B cell (primary cell): ENCODE data around the gene ZC3H18. TPM values are rescaled to one million over a fixed set of nuclear protein-coding genes. Genes with fewer than 3 reads are reported as not detected.

Experiments
- ATAC-seq: fragments of 200-7000 bp; cut with Tn5 transposase; one replicate; pipeline ENCODE4 v1.10.0; 2021; ENCODE audit warnings: low read depth, mild to moderate bottlenecking, moderate number of reproducible peaks, moderate library complexity
- CTCF ChIA-PET: fragments of 350-600 bp; sonication (Branson Sonifier 250); formaldehyde crosslinking; loops from one replicate; lab custom pipeline; 2021; ENCODE audit warnings: antibody characterized with exemption, inconsistent platforms; lab: Charles Lee
- POLR2A ChIA-PET: fragments of 350-600 bp; sonication (Branson Sonifier 250); formaldehyde crosslinking; loops from one replicate; lab custom pipeline; 2021; ENCODE audit warnings: antibody characterized with exemption; lab: Charles Lee
- DNase-seq: peaks from one replicate; pipeline ENCODE4 v3.0.0; 2013
- H2AFZ ChIP-seq: 2 replicates; pipeline ENCODE4 v1.6.1; 2012; ENCODE audit warnings: mild to moderate bottlenecking, low read depth, low read length; ENCODE audit not compliant: insufficient read depth, poor library complexity, severe bottlenecking
- H3K27ac ChIP-seq, 2 donors: 1 replicate in 1 of 2; 2 replicates in 1 of 2; pipeline ENCODE4 v1.5.1; 2012 to 2013; ENCODE audit warnings: low read length in 2 of 2, mild to moderate bottlenecking in 2 of 2, moderate library complexity in 1 of 2
- H3K27me3 ChIP-seq, 4 experiments: fragments of 200-600 bp in 1 of 4; sonication (generic) in 1 of 4; replicated peaks in 1 of 4; 1 replicate in 2 of 4; 2 replicates in 2 of 4; pipeline versions ENCODE4 v1.6.1 to v1.7.0; 2013 to 2016; ENCODE audit warnings: low read length in 3 of 4, mild to moderate bottlenecking in 2 of 4, mixed read lengths in 1 of 4, moderate library complexity in 1 of 4; ENCODE audit not compliant: insufficient read depth in 4 of 4, control insufficient read depth in 3 of 4; ENCODE audit errors: control extremely low read depth in 1 of 4
- H3K36me3 ChIP-seq, 2 experiments: replicated peaks in 1 of 2; 1 replicate in 1 of 2; 2 replicates in 1 of 2; pipeline versions ENCODE4 v1.6.1 to v1.7.1; 2013; ENCODE audit warnings: low read length in 1 of 2; ENCODE audit not compliant: insufficient read depth in 2 of 2, control insufficient read depth in 1 of 2; ENCODE audit errors: control extremely low read depth in 1 of 2, extremely low read depth in 1 of 2
- H3K4me1 ChIP-seq, 2 donors: fragments of 200-600 bp in 1 of 2; sonication (generic) in 1 of 2; 1 replicate in 1 of 2; 2 replicates in 1 of 2; pipeline versions ENCODE4 v1.5.1 to v1.6.1; 2013 to 2017; ENCODE audit warnings: low read length in 2 of 2; ENCODE audit not compliant: control insufficient read depth in 2 of 2, insufficient read depth in 2 of 2
- H3K4me2 ChIP-seq: replicated peaks from 2 replicates; pipeline ENCODE3; 2012; ENCODE audit warnings: mild to moderate bottlenecking, low read depth, low read length; ENCODE audit not compliant: poor library complexity, severe bottlenecking
- H3K4me3 ChIP-seq, 5 experiments: fragments of 200-600 bp in 1 of 5; sonication (generic) in 1 of 5; 1 replicate in 3 of 5; 2 replicates in 2 of 5; pipeline versions ENCODE4 v1.5.1 to v1.7.0; 2011 to 2016; ENCODE audit warnings: low read length in 4 of 5, mild to moderate bottlenecking in 4 of 5, low read depth in 2 of 5, control low read depth in 1 of 5, moderate library complexity in 1 of 5; ENCODE audit not compliant: insufficient read depth in 1 of 5; ENCODE audit errors: control extremely low read depth in 1 of 5, extremely low read depth in 1 of 5
- H3K79me2 ChIP-seq: fragments of 200-600 bp; sonication (generic); one replicate; pipeline ENCODE4 v1.6.0; 2016; ENCODE audit warnings: low read length; ENCODE audit not compliant: control insufficient read depth, insufficient read depth
- H3K9ac ChIP-seq: fragments of 200-600 bp; sonication (generic); 2 replicates; pipeline ENCODE4 v1.6.1; 2017; ENCODE audit warnings: mild to moderate bottlenecking, low read length, moderate library complexity
- H3K9me3 ChIP-seq, 3 donors: one replicate each; pipeline versions ENCODE4 v1.6.1 to v1.7.1; 2013; ENCODE audit warnings: low read length in 2 of 3; ENCODE audit not compliant: control insufficient read depth in 2 of 3, insufficient read depth in 1 of 3; ENCODE audit errors: control extremely low read depth in 1 of 3
- H4K20me1 ChIP-seq: 2 replicates; pipeline ENCODE4 v1.6.0; 2012; ENCODE audit warnings: mild to moderate bottlenecking, low read length; ENCODE audit not compliant: insufficient read depth, control insufficient read depth, poor library complexity, severe bottlenecking
- H3K27ac Mint-ChIP-seq: one replicate; pipeline ENCODE4 v1.8.0; 2021; ENCODE audit warnings: mixed read lengths
- H3K27me3 Mint-ChIP-seq: one replicate; pipeline ENCODE4 v1.8.0; 2021; ENCODE audit warnings: mixed read lengths
- H3K4me1 Mint-ChIP-seq: one replicate; pipeline ENCODE4 v1.8.0; 2021; ENCODE audit warnings: mixed read lengths
- H3K4me3 Mint-ChIP-seq: one replicate; pipeline ENCODE4 v1.8.0; 2021; ENCODE audit warnings: mixed read lengths
- H3K9me3 Mint-ChIP-seq: one replicate; pipeline ENCODE4 v1.8.0; 2022; ENCODE audit warnings: mixed read lengths; ENCODE audit not compliant: insufficient read depth
- EZH2 ChIP-seq: IDR thresholded peaks from 2 replicates; pipeline ENCODE4 v1.6.1; 2012; ENCODE audit warnings: borderline replicate concordance, low read depth, mild to moderate bottlenecking, moderate library complexity, low read length; ENCODE audit not compliant: insufficient read depth, poor library complexity, severe bottlenecking
- WGBS: methylation state at CpG from one replicate; pipeline ENCODE4 v1.1.5; 2013; ENCODE audit warnings: missing lambda C conversion rate; ENCODE audit not compliant: insufficient coverage; 5-methylcytosine and 5-hydroxymethylcytosine counted together
- intact Hi-C: fragments of 100-400 bp; cut with micrococcal nuclease; formaldehyde crosslinking; loops from one replicate; pipeline ENCODE4 v1.10.0; 2022
- polyA plus RNA-seq: library from polyadenylated mRNA; depleted of rRNA; stranded (reverse); fragments of >200 nt; gene quantifications from 2 replicates; pipeline ENCODE4 v1.2.3, GENCODE V29; 2012
- total RNA-seq, 2 donors: library from RNA; stranded (reverse); fragments of 120-200 nt in 1 of 2; gene quantifications; 1 replicate in 1 of 2; 2 replicates in 1 of 2; pipeline versions ENCODE4 v1.2.3 to v1.2.4, GENCODE V29; 2013 to 2022
- TF ChIP-seq, protein P1 (sequence below): fragments of 200-600 bp; IDR thresholded peaks from one replicate; pipeline ENCODE4 v1.8.0; 2022; ENCODE audit warnings: antibody characterized with exemption, mild to moderate bottlenecking

The ZC3H18 gene
- total and polyA plus RNA-seq, 2 donors (not counting 1 experiment from before 2014, with no cell fraction given) = 40.4 to 74.2 TPM

DNA sequence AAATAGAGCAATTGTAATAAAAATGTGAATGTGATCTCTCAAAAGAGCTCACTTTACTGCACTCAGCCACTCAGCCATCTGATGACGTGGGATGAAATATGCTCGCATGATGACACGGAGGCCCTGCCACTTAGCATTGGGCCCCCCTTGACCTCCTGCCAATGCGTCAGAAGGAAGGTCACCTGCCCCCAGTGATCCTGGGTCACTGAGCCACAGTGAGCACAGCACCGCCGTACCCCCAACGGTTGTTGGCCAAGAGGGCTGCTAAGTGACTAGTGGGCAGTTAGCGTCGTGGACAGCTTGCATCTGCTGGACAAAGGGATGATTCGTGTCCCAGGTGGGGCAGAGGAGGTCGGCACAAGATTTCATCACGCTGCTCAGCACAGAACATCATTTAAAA, 22.9 kb downstream of the ZC3H18 start:
- DNase-seq (no peak), ATAC-seq (no peak)
- H3K27me3 Mint-ChIP-seq = no peaks in the 10 kb centered on the region
- Histone ChIP-seq H3K4me2 (no peak overlapping the region), H3K4me1 (peaks cover 2 to 9% of the 10 kb centered on the region in 2 donors), H3K9me3 (no peaks in the 10 kb centered on the region), H4K20me1 (peaks cover 70% of the 10 kb centered on the region), H3K36me3 (peaks cover 13 to 36% of the 10 kb centered on the region in 2 experiments), H3K79me2 (peaks cover 77% of the 10 kb centered on the region), H3K27me3 (no peaks in the 10 kb centered on the region), H2AFZ (no peak overlapping the region), H3K4me3 (no peak overlapping the region), H3K27ac (no peak overlapping the region), H3K9ac (no peak overlapping the region)
- no peaks in the 10 kb centered on the region for H3K9me3 Mint-ChIP-seq
- ChIA-PET CTCF (interaction anchor here (1.2 to 1.7 kb wide), 2 partner anchors 40 to 523 kb away, joined by 3 to 6 read pairs; no protein-coding TSS in a partner anchor), POLR2A (interaction anchor here (0.7 kb wide), 1 partner anchor 33 kb away, joined by 3 read pairs; no protein-coding TSS in a partner anchor)
- no peak overlapping the region for H3K27ac Mint-ChIP-seq
- H3K4me3 Mint-ChIP-seq = no peak overlapping the region
- peaks cover 13% of the 10 kb centered on the region for H3K4me1 Mint-ChIP-seq
- WGBS = 98% methylated on average over 10 of the region's 12 CpGs
- TF ChIP-seq, protein P1, sequence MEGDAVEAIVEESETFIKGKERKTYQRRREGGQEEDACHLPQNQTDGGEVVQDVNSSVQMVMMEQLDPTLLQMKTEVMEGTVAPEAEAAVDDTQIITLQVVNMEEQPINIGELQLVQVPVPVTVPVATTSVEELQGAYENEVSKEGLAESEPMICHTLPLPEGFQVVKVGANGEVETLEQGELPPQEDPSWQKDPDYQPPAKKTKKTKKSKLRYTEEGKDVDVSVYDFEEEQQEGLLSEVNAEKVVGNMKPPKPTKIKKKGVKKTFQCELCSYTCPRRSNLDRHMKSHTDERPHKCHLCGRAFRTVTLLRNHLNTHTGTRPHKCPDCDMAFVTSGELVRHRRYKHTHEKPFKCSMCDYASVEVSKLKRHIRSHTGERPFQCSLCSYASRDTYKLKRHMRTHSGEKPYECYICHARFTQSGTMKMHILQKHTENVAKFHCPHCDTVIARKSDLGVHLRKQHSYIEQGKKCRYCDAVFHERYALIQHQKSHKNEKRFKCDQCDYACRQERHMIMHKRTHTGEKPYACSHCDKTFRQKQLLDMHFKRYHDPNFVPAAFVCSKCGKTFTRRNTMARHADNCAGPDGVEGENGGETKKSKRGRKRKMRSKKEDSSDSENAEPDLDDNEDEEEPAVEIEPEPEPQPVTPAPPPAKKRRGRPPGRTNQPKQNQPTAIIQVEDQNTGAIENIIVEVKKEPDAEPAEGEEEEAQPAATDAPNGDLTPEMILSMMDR = no peak
- no peak for TF ChIP-seq EZH2
- intact Hi-C loops = no loop called here

DNA sequence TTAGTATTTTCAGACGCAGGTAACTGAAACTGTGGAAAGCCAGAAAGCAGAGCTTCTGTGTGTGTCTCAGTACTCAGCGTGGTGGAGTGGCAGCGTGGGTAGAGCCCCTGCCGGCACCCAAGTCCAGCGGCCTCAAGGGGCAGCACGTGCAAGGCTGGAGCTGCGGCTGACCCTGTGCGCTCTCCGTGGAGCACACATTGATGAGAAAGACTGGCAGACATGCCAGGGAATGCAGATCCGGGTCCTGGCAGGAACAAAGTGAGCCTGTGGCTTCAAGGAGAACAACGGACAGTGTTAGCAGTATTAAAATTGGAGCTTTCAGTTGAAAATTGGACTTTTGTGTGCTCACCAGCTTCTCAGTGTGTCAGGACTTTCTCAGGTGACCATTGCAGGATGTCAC, 23.3 kb downstream of the ZC3H18 start:
- TF ChIP-seq, protein P1 = no peak
- no peak for TF ChIP-seq EZH2

More for the DNA sequence above, 23.3 kb downstream of the ZC3H18 start:
- POLR2A ChIA-PET = no interaction called here
- intact Hi-C loops = no loop called here
- Mint-ChIP-seq H3K9me3 (no peaks in the 10 kb centered on the region), H3K27me3 (no peaks in the 10 kb centered on the region), H3K4me3 (no peak overlapping the region), H3K27ac (no peak overlapping the region), H3K4me1 (peaks cover 13% of the 10 kb centered on the region)
- Histone ChIP-seq H3K9ac (no peak overlapping the region), H3K27me3 (no peaks in the 10 kb centered on the region), H3K4me2 (no peak overlapping the region), H3K27ac (no peak overlapping the region), H3K9me3 (no peaks in the 10 kb centered on the region), H3K4me1 (peaks cover 2 to 9% of the 10 kb centered on the region in 2 donors), H4K20me1 (peaks cover 67% of the 10 kb centered on the region), H3K4me3 (no peak overlapping the region), H2AFZ (no peak overlapping the region), H3K36me3 (peaks cover 11 to 36% of the 10 kb centered on the region in 2 experiments), H3K79me2 (peaks cover 80% of the 10 kb centered on the region)
- DNase-seq (no peak), ATAC-seq (no peak)
- 91% methylated on average over 11 of the region's 11 CpGs for WGBS
- CTCF ChIA-PET = interaction anchor here (1.2 kb wide), 1 partner anchor 522 kb away, joined by 3 read pairs; no protein-coding TSS in a partner anchor
